Mucosa of stomach (tissue), 1 donor: ENCODE results near the gene EHMT1.

Experiments
- H3K27me3 ChIP-seq: one replicate; pipeline ENCODE4 v1.7.0; 2013; ENCODE audit warnings: mild to moderate bottlenecking, low read length; ENCODE audit not compliant: control insufficient read depth, insufficient read depth
- H3K36me3 ChIP-seq: one replicate; pipeline ENCODE4 v1.7.0; 2013; ENCODE audit warnings: low read length; ENCODE audit not compliant: control insufficient read depth, insufficient read depth
- H3K4me1 ChIP-seq: one replicate; pipeline ENCODE4 v1.7.0; 2013; ENCODE audit warnings: mild to moderate bottlenecking, low read length; ENCODE audit not compliant: control insufficient read depth, insufficient read depth
- H3K4me3 ChIP-seq: one replicate; pipeline ENCODE4 v1.7.0; 2013; ENCODE audit warnings: low read length
- H3K9ac ChIP-seq: one replicate; pipeline ENCODE4 v1.7.0; 2013; ENCODE audit warnings: mild to moderate bottlenecking, low read length, moderate library complexity
- H3K9me3 ChIP-seq: one replicate; pipeline ENCODE4 v1.7.0; 2013; ENCODE audit warnings: mild to moderate bottlenecking, low read length, moderate library complexity; ENCODE audit not compliant: control insufficient read depth
- donor health status: Pancreatic carcinoma.

EHMT1 gene

DNA sequence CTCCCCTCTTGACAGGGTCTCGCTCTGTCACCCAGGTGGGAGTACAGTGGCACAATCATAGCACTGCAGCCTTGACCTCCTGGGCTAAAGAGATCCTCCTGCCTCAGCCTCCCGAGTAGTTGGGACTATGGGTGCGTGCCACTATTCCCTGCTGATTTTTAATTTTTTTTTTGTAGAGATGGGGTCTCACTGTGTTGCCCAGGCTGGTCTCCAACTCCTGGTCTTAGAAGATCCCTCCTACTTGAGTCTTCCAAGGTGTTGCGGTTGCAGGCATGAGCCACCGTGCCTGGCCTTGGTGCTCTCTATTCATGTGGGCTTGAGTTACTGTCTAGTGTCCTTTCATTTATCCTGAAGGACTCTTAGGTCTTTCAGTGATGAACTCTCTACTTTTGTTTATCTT lies 24.1 kb downstream of the EHMT1 start:
- peaks cover 10% of the 10 kb centered on the region for H3K4me1 ChIP-seq
- no peaks in the 10 kb centered on the region for H3K27me3 ChIP-seq
- no peak overlapping the region for H3K4me3 ChIP-seq
- H3K36me3 ChIP-seq = no peaks in the 10 kb centered on the region
- H3K9me3 ChIP-seq = no peaks in the 10 kb centered on the region
- no peak overlapping the region for H3K9ac ChIP-seq

DNA sequence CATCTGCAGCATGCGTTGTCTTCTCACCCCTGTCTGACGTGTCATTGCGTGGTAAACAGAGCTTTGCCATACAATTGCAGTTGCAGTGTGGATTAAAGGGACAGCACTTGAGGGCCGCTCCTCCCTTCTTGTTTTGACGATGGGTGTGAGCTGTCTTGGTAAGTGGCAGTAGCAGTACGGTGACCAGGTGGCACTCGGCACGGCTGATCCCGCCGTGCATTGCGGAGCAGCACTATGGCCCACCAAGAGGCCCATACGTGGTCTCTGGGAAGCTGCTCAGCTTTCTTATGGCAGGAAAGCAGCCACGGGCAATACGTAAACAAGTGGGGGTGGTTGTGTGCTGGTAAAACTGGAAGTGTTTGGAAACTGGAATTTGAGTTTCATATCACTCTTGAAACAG lies 25.1 kb downstream of the EHMT1 start:
- H3K4me1 ChIP-seq = peaks cover 7% of the 10 kb centered on the region
- H3K9me3 ChIP-seq = no peaks in the 10 kb centered on the region

DNA sequence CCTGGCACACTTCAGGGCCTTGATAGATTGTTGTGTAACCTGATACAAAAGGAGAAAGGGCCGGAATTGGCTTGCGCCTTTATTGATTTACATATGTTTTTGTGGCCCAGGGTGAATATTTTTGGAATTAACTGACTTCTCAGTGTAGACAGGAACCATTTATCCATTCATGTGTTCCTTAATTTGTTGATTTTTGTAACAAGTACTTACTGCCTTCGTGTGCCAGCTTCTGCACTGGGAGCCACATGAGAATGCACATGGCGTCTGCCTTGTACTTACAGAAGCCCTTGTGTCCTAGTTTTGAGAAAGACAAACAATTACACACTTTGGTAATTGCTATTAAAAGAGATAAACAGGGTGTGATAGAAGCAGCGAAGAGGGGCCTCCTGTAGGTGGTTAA lies 26.4 kb downstream of the EHMT1 start:
- Histone ChIP-seq H3K36me3 (no peaks in the 10 kb centered on the region), H3K27me3 (no peaks in the 10 kb centered on the region), H3K9me3 (no peaks in the 10 kb centered on the region), H3K4me3 (no peak overlapping the region), H3K4me1 (peaks cover 4% of the 10 kb centered on the region), H3K9ac (no peak overlapping the region)

More for the DNA sequence above, 25.1 kb downstream of the EHMT1 start:
- Histone ChIP-seq H3K36me3 (no peaks in the 10 kb centered on the region), H3K27me3 (no peaks in the 10 kb centered on the region), H3K4me3 (no peak overlapping the region), H3K9ac (no peak overlapping the region)

DNA sequence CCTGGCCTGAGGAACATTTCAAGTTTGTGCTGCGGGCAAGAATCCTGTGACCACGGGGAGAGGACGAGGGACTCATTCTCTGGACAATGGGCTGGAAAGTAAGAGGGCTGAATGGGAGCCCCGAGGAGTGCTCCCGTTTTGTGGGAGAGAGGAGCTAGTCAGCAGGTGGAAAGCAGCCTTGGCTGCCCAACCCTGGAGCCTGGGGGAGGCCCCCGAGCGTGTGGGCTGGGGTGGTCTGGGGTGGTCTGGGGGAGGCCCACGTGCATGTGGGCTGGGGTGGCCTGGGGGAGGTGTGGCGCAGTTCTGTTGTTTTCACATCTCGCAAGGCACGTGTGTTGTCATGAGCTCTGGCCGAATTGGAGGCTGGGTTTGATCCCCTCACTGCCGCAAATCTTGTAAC lies 27.5 kb downstream of the EHMT1 start:
- Histone ChIP-seq H3K4me3 (no peak overlapping the region), H3K27me3 (no peaks in the 10 kb centered on the region), H3K4me1 (peaks cover 4% of the 10 kb centered on the region), H3K9ac (no peak overlapping the region), H3K36me3 (no peaks in the 10 kb centered on the region), H3K9me3 (no peaks in the 10 kb centered on the region)

DNA sequence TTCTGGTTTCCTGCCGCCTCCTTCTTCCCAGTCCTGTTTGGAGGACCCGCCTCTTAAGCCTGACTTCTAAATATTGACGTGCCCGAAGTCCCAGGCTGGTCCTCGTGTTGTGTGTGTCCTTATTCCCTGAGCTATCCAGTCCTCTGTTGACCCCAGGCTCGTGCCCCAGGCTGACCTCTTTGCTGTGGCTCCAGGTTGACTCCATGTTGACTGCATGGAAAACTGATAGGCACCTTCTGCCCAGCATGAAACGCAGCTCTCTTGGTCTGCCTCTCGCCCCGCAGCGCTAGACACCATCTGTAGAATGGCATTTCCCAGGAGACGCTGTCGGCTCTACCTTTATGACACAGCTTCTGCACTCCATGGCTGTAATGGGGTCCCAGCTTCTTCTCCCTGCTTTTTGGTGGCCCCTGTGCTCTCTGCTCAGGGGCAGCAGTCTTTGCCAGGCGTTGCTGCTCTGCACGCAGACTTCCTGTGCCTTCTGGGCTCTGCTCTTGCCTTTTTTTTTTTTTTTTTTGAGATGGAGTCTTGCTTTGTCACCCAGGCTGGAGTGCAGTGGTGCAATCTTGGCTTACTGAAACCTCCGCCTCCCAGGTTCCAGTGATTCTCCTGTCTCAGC lies 28.4 kb downstream of the EHMT1 start:
- Histone ChIP-seq H3K9ac (no peak overlapping the region), H3K4me3 (no peak overlapping the region), H3K4me1 (peaks cover 4% of the 10 kb centered on the region), H3K27me3 (no peaks in the 10 kb centered on the region), H3K9me3 (no peaks in the 10 kb centered on the region), H3K36me3 (no peaks in the 10 kb centered on the region)

DNA sequence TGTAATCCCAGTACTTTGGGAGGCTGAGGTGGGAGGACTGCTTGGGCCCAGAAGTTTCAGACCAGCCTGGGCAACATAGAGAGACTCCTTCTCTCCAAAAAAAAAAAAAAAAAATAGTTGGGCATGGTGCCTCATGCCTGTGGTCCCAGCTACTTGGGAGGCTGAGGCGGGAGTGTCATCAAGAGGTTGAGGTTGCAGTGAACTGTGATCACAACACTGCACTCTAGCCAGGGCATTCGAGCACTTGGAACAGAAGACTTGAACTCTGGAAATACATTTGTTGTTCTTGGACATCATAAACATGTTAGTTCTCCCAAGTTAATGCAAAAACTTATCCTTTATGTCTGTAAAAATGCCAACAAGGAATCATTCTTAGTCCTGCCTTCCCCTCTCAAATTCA lies 29.6 kb downstream of the EHMT1 start:
- no peak overlapping the region for H3K9ac ChIP-seq
- no peak overlapping the region for H3K4me3 ChIP-seq
- H3K4me1 ChIP-seq = peaks cover 4% of the 10 kb centered on the region
- no peaks in the 10 kb centered on the region for H3K36me3 ChIP-seq
- no peaks in the 10 kb centered on the region for H3K9me3 ChIP-seq
- H3K27me3 ChIP-seq = no peaks in the 10 kb centered on the region

DNA sequence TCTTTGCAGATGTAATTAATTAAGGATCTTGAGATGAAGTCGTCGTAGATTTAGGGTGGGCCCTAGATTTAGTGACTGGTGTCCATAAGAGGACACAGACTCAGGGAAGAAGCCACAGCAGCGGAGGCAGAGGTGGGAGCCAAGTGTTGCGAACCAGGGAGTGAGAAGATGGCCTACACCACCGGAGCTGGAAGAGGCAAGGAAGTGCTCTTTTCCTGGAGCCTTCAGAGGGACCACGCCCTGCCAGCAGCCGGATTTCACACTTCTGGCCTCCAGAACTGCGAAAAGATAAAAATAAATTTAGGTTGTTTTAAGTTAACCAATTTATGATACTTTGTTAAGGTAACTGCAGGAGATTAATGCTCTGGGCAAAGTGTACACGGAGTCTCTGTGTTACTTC lies 30.7 kb downstream of the EHMT1 start:
- Histone ChIP-seq H3K27me3 (no peaks in the 10 kb centered on the region), H3K9ac (no peak overlapping the region), H3K36me3 (no peaks in the 10 kb centered on the region), H3K4me1 (peaks cover 4% of the 10 kb centered on the region), H3K4me3 (no peak overlapping the region), H3K9me3 (no peaks in the 10 kb centered on the region)

DNA sequence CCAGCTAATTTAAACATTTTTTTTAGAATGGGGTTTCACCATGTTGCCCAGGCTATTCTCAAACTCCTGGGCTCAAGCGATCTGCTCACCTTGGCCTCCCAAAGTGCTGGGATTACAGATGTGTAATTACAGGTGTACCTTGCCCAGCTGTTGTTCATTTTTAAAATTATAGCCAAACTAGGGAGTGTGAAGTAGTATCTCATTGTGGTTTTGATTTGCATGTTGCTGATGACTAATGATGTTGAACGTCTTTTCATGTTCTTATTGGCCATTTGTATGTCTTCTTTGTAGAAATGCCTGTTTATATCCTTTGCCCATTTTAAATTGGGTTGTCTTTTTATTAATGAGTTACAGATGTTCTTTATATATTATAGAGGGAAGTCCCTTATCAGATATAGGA lies 31.5 kb downstream of the EHMT1 start:
- Histone ChIP-seq H3K9me3 (no peaks in the 10 kb centered on the region), H3K36me3 (no peaks in the 10 kb centered on the region), H3K4me1 (peaks cover 4% of the 10 kb centered on the region), H3K9ac (no peak overlapping the region), H3K27me3 (no peaks in the 10 kb centered on the region), H3K4me3 (no peak overlapping the region)

DNA sequence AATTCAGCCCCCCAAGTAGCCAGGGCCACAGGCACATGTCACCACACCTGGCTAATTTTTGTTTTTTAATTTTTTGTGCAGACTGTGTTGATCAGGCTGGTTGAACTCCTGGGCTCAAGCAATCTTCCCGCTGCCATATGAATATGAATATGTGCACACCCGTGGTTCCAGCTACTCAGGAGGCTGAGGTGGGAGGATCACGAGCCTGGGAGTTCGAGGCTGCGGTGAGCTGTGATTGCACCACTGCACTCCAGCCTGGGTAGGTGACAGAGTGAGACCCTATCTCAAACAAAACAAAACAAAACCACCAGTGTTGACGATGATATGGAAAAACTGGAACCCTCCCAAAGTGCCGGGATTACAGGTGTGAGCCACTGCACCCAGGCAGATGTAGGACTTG lies 32.0 kb downstream of the EHMT1 start:
- Histone ChIP-seq H3K27me3 (no peaks in the 10 kb centered on the region), H3K4me1 (peaks cover 4% of the 10 kb centered on the region), H3K9me3 (no peaks in the 10 kb centered on the region), H3K9ac (no peak overlapping the region), H3K4me3 (no peak overlapping the region), H3K36me3 (no peaks in the 10 kb centered on the region)

DNA sequence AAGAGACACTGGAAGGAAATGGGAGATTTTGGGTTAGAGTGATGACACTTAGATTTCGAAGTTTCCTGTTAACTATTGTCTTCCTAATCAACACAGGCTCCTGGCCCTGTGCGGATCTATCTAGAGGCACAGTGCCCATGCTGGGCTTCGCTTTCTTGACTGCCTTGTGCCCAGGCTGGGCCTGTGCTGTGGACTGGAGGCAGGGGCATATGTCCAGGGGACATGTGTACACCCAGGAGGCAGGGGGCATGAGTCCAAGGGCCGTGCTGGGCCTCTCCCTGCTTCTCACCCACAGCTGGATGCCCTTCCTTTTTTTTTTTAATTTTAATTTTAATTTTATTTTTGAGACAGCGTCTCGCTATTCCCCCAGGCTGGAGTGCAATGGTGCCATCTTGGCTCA lies 37.6 kb downstream of the EHMT1 start:
- H3K36me3 ChIP-seq = no peaks in the 10 kb centered on the region
- no peaks in the 10 kb centered on the region for H3K9me3 ChIP-seq
- no peaks in the 10 kb centered on the region for H3K27me3 ChIP-seq
- H3K4me3 ChIP-seq = no peak overlapping the region
- no peaks in the 10 kb centered on the region for H3K4me1 ChIP-seq
- H3K9ac ChIP-seq = no peak overlapping the region

DNA sequence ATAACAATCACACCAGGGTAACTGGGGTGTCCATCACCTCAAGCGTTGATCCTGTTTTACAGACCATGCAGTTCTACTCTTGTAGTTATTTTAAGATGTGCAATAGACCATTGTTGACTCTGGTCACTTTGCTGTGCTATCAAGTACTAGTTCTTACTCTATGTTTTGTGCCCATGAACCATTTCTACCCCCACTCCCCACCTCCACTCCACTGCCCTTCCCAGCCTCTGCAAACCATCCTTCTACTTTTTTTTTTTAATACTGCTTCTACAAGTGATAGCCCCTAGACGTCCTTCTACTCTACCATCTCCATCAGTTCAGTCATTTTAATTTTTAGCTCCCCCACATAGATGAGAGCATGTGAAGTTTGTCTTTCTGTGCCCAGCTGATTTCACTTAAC lies 38.8 kb downstream of the EHMT1 start:
- Histone ChIP-seq H3K36me3 (no peaks in the 10 kb centered on the region), H3K4me3 (no peak overlapping the region), H3K9ac (no peak overlapping the region), H3K9me3 (no peaks in the 10 kb centered on the region), H3K4me1 (no peaks in the 10 kb centered on the region), H3K27me3 (no peaks in the 10 kb centered on the region)

DNA sequence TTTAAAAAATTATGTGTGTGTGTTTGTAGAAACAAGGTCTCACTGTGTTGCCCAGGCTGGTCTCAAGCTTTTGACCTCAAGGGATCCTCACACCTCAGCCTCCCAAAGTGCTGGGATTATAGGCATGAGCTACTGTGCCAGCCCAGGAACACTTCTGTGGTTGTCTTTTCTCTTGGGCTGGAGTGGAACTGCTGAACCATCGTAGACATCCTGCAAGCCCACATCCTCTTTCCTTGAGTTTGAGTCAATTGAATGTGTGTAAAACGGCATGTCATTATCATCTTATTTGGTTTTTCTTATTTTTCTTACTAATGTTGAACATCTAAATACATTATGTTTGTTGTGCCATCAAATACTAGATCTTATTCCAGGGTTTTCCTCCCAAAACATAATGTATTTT lies 40.0 kb downstream of the EHMT1 start:
- no peak overlapping the region for H3K9ac ChIP-seq
- no peaks in the 10 kb centered on the region for H3K27me3 ChIP-seq
- H3K4me1 ChIP-seq = peaks cover 7% of the 10 kb centered on the region
- H3K4me3 ChIP-seq = no peak overlapping the region
- no peaks in the 10 kb centered on the region for H3K9me3 ChIP-seq
- no peaks in the 10 kb centered on the region for H3K36me3 ChIP-seq

DNA sequence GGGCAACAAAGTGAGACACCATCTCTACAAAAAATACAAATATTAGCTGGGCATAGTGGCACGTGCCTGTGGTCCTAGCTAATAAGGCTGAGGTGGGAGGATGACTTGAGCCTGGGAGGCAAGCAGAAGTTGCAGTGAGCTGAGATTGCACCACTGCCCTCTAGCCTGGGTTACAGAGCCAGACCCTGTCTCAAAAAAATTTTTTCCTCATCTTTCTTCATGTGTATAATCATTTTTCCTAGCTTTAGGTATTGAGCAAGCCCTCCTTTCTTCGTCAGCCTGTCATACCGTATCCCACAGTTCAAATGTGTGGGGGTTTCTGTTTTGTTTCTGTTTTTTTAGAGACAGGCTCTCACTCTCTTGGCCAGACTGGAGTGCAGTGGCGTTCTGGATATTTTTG lies 41.3 kb downstream of the EHMT1 start:
- Histone ChIP-seq H3K4me3 (no peak overlapping the region), H3K4me1 (peaks cover 18% of the 10 kb centered on the region), H3K27me3 (no peaks in the 10 kb centered on the region), H3K9me3 (no peaks in the 10 kb centered on the region), H3K36me3 (no peaks in the 10 kb centered on the region), H3K9ac (no peak overlapping the region)
